GM21576 (cell line): ENCODE data around the gene PDSS2.

Experiments used
- ATAC-seq: cut with Tn5 transposase; IDR thresholded peaks from one replicate; pipeline ENCODE4 v1.9.1; 2021; ENCODE audit warnings: mild to moderate bottlenecking, moderate library complexity; ENCODE audit not compliant: unreplicated experiment

PDSS2 gene

GRCh38 chr6:107419733-107420132 is 39.6 kb downstream of the PDSS2 start:
- no peak for ATAC-seq

GRCh38 chr6:107418118-107418517 is 41.2 kb downstream of the PDSS2 start:
- ATAC-seq = no peak

GRCh38 chr6:107416145-107416544 is 43.2 kb downstream of the PDSS2 start:
- no peak for ATAC-seq

GRCh38 chr6:107413966-107414645 is 45.3 kb downstream of the PDSS2 start:
- no peak for ATAC-seq

GRCh38 chr6:107411161-107411560 is 48.2 kb downstream of the PDSS2 start:
- ATAC-seq = no peak

- ATAC-seq = no peak
Measured at GRCh38 chr6:107409942-107410341, 49.4 kb downstream of the PDSS2 start.

- ATAC-seq = no peak
Measured at GRCh38 chr6:107408714-107409113, 50.6 kb downstream of the PDSS2 start.

GRCh38 chr6:107405002-107405401 is 54.4 kb downstream of the PDSS2 start:
- no peak for ATAC-seq

- ATAC-seq = no peak
Measured at GRCh38 chr6:107402533-107402932, 56.8 kb downstream of the PDSS2 start.

GRCh38 chr6:107401573-107401972 is 57.8 kb downstream of the PDSS2 start:
- no peak for ATAC-seq

- ATAC-seq = no peak
Measured at GRCh38 chr6:107400616-107401147, 58.7 kb downstream of the PDSS2 start.

GRCh38 chr6:107399935-107400334 is 59.4 kb downstream of the PDSS2 start:
- ATAC-seq = no peak

- no peak for ATAC-seq
Measured at GRCh38 chr6:107398001-107398400, 61.4 kb downstream of the PDSS2 start.

- ATAC-seq = no peak
Measured at GRCh38 chr6:107396211-107396610, 63.2 kb downstream of the PDSS2 start.

- no peak for ATAC-seq
Measured at GRCh38 chr6:107392069-107392468, 67.3 kb downstream of the PDSS2 start.

GRCh38 chr6:107390685-107391435 is 68.5 kb downstream of the PDSS2 start:
- ATAC-seq = no peak

- ATAC-seq = no peak
Measured at GRCh38 chr6:107390056-107390455, 69.3 kb downstream of the PDSS2 start.

GRCh38 chr6:107386904-107387303 is 72.5 kb downstream of the PDSS2 start:
- no peak for ATAC-seq

GRCh38 chr6:107386340-107386739 is 73.0 kb downstream of the PDSS2 start:
- ATAC-seq = no peak

GRCh38 chr6:107383705-107384104 is 75.7 kb downstream of the PDSS2 start:
- ATAC-seq = no peak

GRCh38 chr6:107374264-107374663 is 85.1 kb downstream of the PDSS2 start:
- ATAC-seq = no peak

- ATAC-seq = no peak
Measured at GRCh38 chr6:107369493-107369892, 89.9 kb downstream of the PDSS2 start.
